WTC11 (cell line): ENCODE measurements around the gene LENG9. TPM values are rescaled to one million over a fixed set of nuclear protein-coding genes. Genes with fewer than 3 reads are reported as not detected.

Source experiments
- ATAC-seq: fragments of 200-7000 bp; cut with Tn5 transposase; 2 replicates; pipeline ENCODE4 v1.10.0; 2021; ENCODE audit warnings: mild to moderate bottlenecking, moderate library complexity
- CTCF ChIA-PET: fragments of 300-600 bp; sonication (Branson Sonifier 250); formaldehyde crosslinking; loops from one replicate; lab custom pipeline; 2021; ENCODE audit warnings: antibody characterized with exemption; lab: Charles Lee
- POLR2A ChIA-PET: fragments of 350-600 bp; sonication (Branson Sonifier 250); formaldehyde crosslinking; loops from one replicate; lab custom pipeline; 2021; ENCODE audit warnings: antibody characterized with exemption; lab: Charles Lee
- DNase-seq: peaks from one replicate; pipeline ENCODE4 v3.0.0; 2021; ENCODE audit warnings: low spot score
- H3K27ac Mint-ChIP-seq: 2 replicates; pipeline ENCODE4 v1.8.0; 2021; ENCODE audit warnings: mixed read lengths
- H3K27me3 Mint-ChIP-seq: 2 replicates; pipeline ENCODE4 v1.8.0; 2021; ENCODE audit warnings: low read depth, mild to moderate bottlenecking, moderate library complexity, mixed read lengths
- H3K36me3 Mint-ChIP-seq: 2 replicates; pipeline ENCODE4 v1.8.0; 2021; ENCODE audit warnings: mixed read lengths
- H3K4me1 Mint-ChIP-seq: 2 replicates; pipeline ENCODE4 v1.8.0; 2022; ENCODE audit warnings: mixed read lengths
- H3K4me3 Mint-ChIP-seq: 2 replicates; pipeline ENCODE4 v1.8.0; 2021; ENCODE audit warnings: mild to moderate bottlenecking, moderate library complexity, mixed read lengths
- H3K9me3 Mint-ChIP-seq: 2 replicates; pipeline ENCODE4 v1.8.0; 2021; ENCODE audit warnings: mixed read lengths
- GRHL2 ChIP-seq: fragments of 250-450 bp; sonication (Bioruptor Pico); IDR thresholded peaks from 2 replicates; pipeline ENCODE4 v1.8.0; 2022; ENCODE audit warnings: mild to moderate bottlenecking, moderate library complexity; ENCODE audit not compliant: insufficient replicate concordance, severe bottlenecking
- IRF2 ChIP-seq: sonication (generic); formaldehyde crosslinking; IDR thresholded peaks from 2 replicates; pipeline ENCODE4 v1.8.0; 2022; ENCODE audit warnings: low read depth, missing genetic modification reagents, borderline replicate concordance
- JAZF1 ChIP-seq: fragments of 250-450 bp; sonication (Bioruptor Pico); IDR thresholded peaks from 2 replicates; pipeline ENCODE4 v1.9.0; 2021; ENCODE audit warnings: moderate library complexity, mild to moderate bottlenecking, inconsistent platforms
- NR2C2 ChIP-seq: sonication (generic); formaldehyde crosslinking; IDR thresholded peaks from 2 replicates; pipeline ENCODE4 v1.8.0; 2022; ENCODE audit warnings: mild to moderate bottlenecking, missing genetic modification reagents
- OVOL2 ChIP-seq: fragments of 250-450 bp; sonication (Bioruptor Pico); IDR thresholded peaks from 2 replicates; pipeline ENCODE4 v1.9.0; 2021; ENCODE audit warnings: mild to moderate bottlenecking, borderline replicate concordance
- RELA ChIP-seq: sonication (generic); formaldehyde crosslinking; IDR thresholded peaks from 2 replicates; pipeline ENCODE4 v1.8.1; 2022; ENCODE audit warnings: missing genetic modification reagents, mild to moderate bottlenecking, borderline replicate concordance
- RORB ChIP-seq: fragments of 250-450 bp; sonication (Bioruptor Pico); IDR thresholded peaks from 2 replicates; pipeline ENCODE4 v1.9.0; 2021; ENCODE audit warnings: mild to moderate bottlenecking
- SMAD4 ChIP-seq: sonication (generic); formaldehyde crosslinking; IDR thresholded peaks from 2 replicates; pipeline ENCODE4 v1.8.0; 2022; ENCODE audit warnings: mild to moderate bottlenecking, missing genetic modification reagents
- ZNF232 ChIP-seq: sonication (generic); formaldehyde crosslinking; IDR thresholded peaks from 2 replicates; pipeline ENCODE4 v1.8.0; 2022; ENCODE audit warnings: mild to moderate bottlenecking, missing genetic modification reagents
- ZNF396 ChIP-seq: fragments of 250-450 bp; sonication (Bioruptor Pico); IDR thresholded peaks from 2 replicates; pipeline ENCODE4 v1.8.0; 2021; ENCODE audit warnings: mild to moderate bottlenecking, moderate library complexity, borderline replicate concordance
- total RNA-seq: library from RNA; stranded (reverse); gene quantifications from 3 replicates; pipeline ENCODE4 v1.2.3, GENCODE V29; 2021
- TF ChIP-seq, protein P1 (sequence below): sonication (generic); formaldehyde crosslinking; IDR thresholded peaks from 2 replicates; pipeline ENCODE4 v1.8.0; 2022; ENCODE audit warnings: mild to moderate bottlenecking, missing genetic modification reagents
- TF ChIP-seq, protein P2 (sequence below): sonication (generic); formaldehyde crosslinking; conservative IDR thresholded peaks from 2 replicates; pipeline ENCODE4 v1.8.1; 2022; ENCODE audit warnings: mild to moderate bottlenecking, missing genetic modification reagents
- TF ChIP-seq, protein P3 (sequence below): sonication (generic); formaldehyde crosslinking; IDR thresholded peaks from 2 replicates; pipeline ENCODE4 v1.8.1; 2022; ENCODE audit warnings: missing genetic modification reagents, borderline replicate concordance
- TF ChIP-seq, protein P4 (sequence below): fragments of 250-450 bp; sonication (Bioruptor Pico); conservative IDR thresholded peaks from 2 replicates; pipeline ENCODE4 v1.9.0; 2021; ENCODE audit warnings: mild to moderate bottlenecking
- TF ChIP-seq, protein P5 (sequence below): sonication (generic); formaldehyde crosslinking; IDR thresholded peaks from 2 replicates; pipeline ENCODE4 v1.8.1; 2023; ENCODE audit warnings: mild to moderate bottlenecking, missing genetic modification reagents

The LENG9 gene
- total RNA-seq, 1 experiment from 2014 or later: 6.1 TPM

DNA sequence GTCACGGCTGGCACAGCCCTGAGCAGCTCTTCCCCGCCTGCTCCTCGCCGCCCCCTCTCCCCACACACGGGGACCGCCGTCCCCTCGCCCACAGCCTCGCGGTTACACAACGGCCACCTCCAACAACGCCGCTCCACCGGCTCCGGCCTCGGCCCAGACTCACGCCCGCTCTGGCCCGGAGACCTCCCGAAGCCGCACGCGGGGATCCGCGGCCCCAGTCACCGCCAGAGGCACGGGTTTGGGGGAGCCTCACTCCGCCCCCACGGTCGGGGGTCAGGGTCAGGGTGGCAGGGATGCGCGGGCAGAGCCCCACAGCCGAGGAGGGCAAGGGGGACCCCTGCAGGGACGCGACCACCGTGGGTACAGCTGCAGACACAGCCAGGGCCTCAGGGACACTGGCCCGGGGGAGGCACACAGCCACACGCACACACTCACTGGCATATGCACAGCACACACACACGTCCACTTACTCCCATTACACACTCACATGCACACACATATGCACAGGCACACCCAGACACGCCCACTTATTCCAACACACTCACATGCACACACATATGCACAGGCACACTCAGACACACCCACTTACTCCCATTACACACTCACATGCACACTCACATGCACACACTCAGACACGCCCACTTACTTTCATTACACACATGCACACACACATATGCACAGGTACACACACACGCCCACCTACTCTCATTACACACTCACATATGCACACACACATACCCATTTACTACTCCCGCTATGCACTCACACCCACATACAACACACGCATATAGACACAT lies 46.7 kb downstream of the LENG9 start:
- peak overlapping the region; percentile 2; the same call in 1 of the 2 replicates for H3K27ac Mint-ChIP-seq
- DNase-seq: peak; percentile 39
- peaks cover 47% of the 10 kb centered on the region for H3K27me3 Mint-ChIP-seq

DNA sequence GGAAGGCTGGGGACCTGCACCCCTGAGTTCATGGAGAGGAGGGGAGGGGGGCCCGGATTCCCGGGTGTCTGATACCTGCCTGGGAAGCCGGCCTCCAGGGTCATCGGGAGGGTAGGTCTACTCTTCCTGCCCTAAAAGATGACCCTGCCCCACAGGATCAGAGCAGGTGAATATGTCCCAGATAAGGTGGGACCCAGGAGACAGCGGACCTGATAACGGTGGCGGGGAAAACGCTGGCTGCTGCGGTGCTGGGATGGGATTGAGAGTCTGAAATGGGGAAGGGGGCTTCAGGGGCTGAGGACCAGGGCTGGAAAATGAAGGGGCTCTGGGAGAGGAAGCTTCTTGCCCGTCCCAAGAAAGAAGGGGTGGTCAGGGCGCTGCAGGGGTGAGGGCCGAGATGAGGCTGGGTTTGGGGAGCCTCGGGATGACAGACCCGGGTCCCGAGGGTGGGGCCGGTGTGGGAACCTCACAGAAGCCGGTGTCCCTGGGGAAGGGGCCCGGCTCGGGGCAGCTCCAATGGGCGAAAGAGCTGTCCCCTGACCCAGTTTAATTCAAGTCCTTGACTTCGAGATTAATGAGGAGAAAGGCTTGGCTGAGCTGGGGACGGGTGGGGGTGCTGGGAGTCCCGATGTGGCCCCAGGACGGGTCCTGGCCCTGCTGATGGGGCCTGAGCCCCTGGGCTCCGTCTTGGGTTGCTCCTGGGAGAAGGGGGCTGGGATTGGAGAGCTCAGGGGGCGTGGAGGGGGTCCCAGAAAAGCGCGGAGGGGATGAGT lies 47.5 kb downstream of the LENG9 start:
- H3K27me3 Mint-ChIP-seq: peaks cover 50% of the 10 kb centered on the region
- ATAC-seq: no peak
- TF ChIP-seq, protein P1, sequence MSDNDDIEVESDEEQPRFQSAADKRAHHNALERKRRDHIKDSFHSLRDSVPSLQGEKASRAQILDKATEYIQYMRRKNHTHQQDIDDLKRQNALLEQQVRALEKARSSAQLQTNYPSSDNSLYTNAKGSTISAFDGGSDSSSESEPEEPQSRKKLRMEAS (CRISPR knock-in tag): 0 out of 2 replicates have a peak, but pooled peaks have one; percentile 8
- TF ChIP-seq OVOL2 (CRISPR knock-in tag): no peak
- TF ChIP-seq, all 79 proteins: peak for 1
- no peak for DNase-seq
- Mint-ChIP-seq H3K4me3 (peak overlapping the region; percentile 82), H3K36me3 (peaks cover 9% of the 10 kb centered on the region; the same call in 1 of the 2 replicates), H3K27ac (no peak overlapping the region), H3K9me3 (peaks cover 19% of the 10 kb centered on the region), H3K4me1 (peaks cover 30% of the 10 kb centered on the region)
- ChIA-PET POLR2A (interaction anchor here (1.2 kb wide), 1 partner anchor 8 kb away, joined by 4 read pairs; no protein-coding TSS in a partner anchor), CTCF (interaction anchor here (0.6 to 2.4 kb wide), 20 partner anchors 13 to 236 kb away, joined by 3 to 46 read pairs (median 4); partner anchors contain the start of genes CDC42EP5, LENG8, LENG9 and TSEN34)

More for the DNA sequence above, 46.7 kb downstream of the LENG9 start:
- Mint-ChIP-seq H3K4me1 (peaks cover 37% of the 10 kb centered on the region), H3K36me3 (peaks cover 9% of the 10 kb centered on the region; the same call in 1 of the 2 replicates), H3K4me3 (peak overlapping the region; percentile 82), H3K9me3 (peaks cover 19% of the 10 kb centered on the region)
- CTCF ChIA-PET: interaction anchor here (0.8 to 2.4 kb wide), 11 partner anchors 12 to 226 kb away, joined by 3 to 46 read pairs (median 5); partner anchors contain the start of genes LENG8, LENG9 and TSEN34
- POLR2A ChIA-PET: interaction anchor here (1.2 kb wide), 1 partner anchor 7 kb away, joined by 4 read pairs; no protein-coding TSS in a partner anchor
- no peak for ATAC-seq
- TF ChIP-seq, protein P1 (CRISPR knock-in tag): peak; percentile 29; the same call in 1 of the 2 replicates
- TF ChIP-seq, protein P2, sequence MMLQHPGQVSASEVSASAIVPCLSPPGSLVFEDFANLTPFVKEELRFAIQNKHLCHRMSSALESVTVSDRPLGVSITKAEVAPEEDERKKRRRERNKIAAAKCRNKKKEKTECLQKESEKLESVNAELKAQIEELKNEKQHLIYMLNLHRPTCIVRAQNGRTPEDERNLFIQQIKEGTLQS: no peak
- TF ChIP-seq, protein P3, sequence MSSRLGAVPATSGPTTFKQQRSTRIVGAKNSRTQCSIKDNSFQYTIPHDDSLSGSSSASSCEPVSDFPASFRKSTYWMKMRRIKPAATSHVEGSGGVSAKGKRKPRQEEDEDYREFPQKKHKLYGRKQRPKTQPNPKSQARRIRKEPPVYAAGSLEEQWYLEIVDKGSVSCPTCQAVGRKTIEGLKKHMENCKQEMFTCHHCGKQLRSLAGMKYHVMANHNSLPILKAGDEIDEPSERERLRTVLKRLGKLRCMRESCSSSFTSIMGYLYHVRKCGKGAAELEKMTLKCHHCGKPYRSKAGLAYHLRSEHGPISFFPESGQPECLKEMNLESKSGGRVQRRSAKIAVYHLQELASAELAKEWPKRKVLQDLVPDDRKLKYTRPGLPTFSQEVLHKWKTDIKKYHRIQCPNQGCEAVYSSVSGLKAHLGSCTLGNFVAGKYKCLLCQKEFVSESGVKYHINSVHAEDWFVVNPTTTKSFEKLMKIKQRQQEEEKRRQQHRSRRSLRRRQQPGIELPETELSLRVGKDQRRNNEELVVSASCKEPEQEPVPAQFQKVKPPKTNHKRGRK (CRISPR knock-in tag): no peak
- no peak for TF ChIP-seq RELA (CRISPR knock-in tag)
- TF ChIP-seq, protein P4, sequence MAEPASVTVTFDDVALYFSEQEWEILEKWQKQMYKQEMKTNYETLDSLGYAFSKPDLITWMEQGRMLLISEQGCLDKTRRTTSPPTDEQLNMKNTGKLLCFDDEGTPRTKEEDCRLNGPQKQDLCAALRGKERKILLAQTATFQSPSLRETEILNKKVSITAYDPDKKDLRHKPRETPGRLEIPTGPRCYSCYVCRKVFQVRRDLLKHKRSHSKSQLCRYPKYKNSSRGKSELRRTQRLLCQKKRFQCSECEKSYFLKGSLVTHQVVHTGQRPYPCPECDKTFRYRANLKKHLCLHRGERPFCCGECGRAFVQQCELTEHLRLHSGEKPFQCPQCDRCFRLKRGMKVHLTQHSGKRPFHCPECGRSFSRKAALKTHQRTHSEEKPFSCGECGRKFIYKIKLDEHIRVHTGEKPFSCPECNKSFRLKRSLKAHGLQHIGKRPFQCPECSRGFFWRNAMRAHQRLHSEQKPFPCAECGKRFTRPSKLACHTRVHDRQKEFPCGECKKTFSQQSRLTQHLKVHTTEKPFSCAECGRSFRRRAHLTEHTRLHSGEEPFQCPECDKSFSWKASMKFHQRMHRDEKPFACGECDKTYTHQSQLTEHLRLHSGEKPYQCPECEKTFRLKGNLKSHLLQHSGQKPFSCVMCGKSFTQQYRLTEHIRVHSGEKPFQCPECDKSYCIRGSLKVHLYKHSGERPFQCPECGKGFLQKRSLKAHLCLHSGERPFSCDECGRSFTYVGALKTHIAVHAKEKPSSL: no peak
- no peak for TF ChIP-seq RORB (CRISPR knock-in tag)
- TF ChIP-seq SMAD4 (CRISPR knock-in tag): no peak
- TF ChIP-seq NR2C2 (CRISPR knock-in tag): no peak
- no peak for TF ChIP-seq JAZF1 (CRISPR knock-in tag)
- no peak for TF ChIP-seq IRF2 (CRISPR knock-in tag)
- TF ChIP-seq, protein P5, sequence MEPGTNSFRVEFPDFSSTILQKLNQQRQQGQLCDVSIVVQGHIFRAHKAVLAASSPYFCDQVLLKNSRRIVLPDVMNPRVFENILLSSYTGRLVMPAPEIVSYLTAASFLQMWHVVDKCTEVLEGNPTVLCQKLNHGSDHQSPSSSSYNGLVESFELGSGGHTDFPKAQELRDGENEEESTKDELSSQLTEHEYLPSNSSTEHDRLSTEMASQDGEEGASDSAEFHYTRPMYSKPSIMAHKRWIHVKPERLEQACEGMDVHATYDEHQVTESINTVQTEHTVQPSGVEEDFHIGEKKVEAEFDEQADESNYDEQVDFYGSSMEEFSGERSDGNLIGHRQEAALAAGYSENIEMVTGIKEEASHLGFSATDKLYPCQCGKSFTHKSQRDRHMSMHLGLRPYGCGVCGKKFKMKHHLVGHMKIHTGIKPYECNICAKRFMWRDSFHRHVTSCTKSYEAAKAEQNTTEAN: peak; percentile 98
- TF ChIP-seq GRHL2 (CRISPR knock-in tag): no peak
- no peak for TF ChIP-seq ZNF396 (CRISPR knock-in tag)
- no peak for TF ChIP-seq ZNF232 (CRISPR knock-in tag)
